ENCODE results near the gene TTC27.
"Not testable (repeated sequence)": the region's sequence is repeated elsewhere in the genome, so short reads cannot be mapped to it uniquely, and the experiment has no call there.

Gene TTC27

GRCh38 chr2:32862269-32863055, 234.6 kb downstream of the TTC27 start:
- DNase-seq, result no peak

- no peak for DNase-seq
Observed at GRCh38 chr2:32863326-32863725, 235.5 kb downstream of the TTC27 start.

GRCh38 chr2:32863803-32864202, 236.0 kb downstream of the TTC27 start:
- DNase-seq, result no peak

- DNase-seq, result no peak
Observed at GRCh38 chr2:32864334-32865111, 236.7 kb downstream of the TTC27 start.

GRCh38 chr2:32865399-32866068, 237.7 kb downstream of the TTC27 start:
- no peak for DNase-seq

- not testable (repeated sequence) for DNase-seq
Observed at GRCh38 chr2:32866462-32866861, 238.6 kb downstream of the TTC27 start.
